GM19468 (cell line): Measurements from ENCODE around the gene OR1J2.
"Not testable (repeated sequence)": the region's sequence is repeated elsewhere in the genome, so short reads cannot be mapped to it uniquely, and the experiment has no call there.

Source experiments
- ATAC-seq: cut with Tn5 transposase; IDR thresholded peaks from one replicate; pipeline ENCODE4 v1.9.1; 2021; ENCODE audit warnings: mild to moderate bottlenecking, moderate library complexity, moderate number of reproducible peaks; ENCODE audit not compliant: unreplicated experiment; ENCODE audit errors: extremely low read depth

OR1J2 gene, protein sequence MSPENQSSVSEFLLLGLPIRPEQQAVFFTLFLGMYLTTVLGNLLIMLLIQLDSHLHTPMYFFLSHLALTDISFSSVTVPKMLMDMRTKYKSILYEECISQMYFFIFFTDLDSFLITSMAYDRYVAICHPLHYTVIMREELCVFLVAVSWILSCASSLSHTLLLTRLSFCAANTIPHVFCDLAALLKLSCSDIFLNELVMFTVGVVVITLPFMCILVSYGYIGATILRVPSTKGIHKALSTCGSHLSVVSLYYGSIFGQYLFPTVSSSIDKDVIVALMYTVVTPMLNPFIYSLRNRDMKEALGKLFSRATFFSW

DNA sequence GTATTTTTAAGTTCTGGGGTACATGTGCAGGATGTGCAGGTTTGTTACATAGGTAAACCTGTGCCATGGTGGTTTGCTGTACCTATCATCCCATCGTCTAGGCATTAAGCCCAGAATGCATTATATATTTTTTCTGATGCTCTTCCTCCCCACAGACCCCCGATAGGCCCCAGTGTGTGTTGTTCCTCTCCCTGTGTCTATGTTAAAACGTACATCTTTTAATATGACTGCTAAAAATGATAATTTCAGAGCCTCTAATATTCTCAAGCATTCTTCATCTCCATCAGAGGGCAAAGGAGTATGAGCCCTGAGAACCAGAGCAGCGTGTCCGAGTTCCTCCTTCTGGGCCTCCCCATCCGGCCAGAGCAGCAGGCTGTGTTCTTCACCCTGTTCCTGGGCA is at the start of gene OR1J2:
OR1J2 (plus strand) TSS at position 301 of the 400 bp plus-strand sequence; CDS start at position 301, 0 bp downstream.
- ATAC-seq = no peak

DNA sequence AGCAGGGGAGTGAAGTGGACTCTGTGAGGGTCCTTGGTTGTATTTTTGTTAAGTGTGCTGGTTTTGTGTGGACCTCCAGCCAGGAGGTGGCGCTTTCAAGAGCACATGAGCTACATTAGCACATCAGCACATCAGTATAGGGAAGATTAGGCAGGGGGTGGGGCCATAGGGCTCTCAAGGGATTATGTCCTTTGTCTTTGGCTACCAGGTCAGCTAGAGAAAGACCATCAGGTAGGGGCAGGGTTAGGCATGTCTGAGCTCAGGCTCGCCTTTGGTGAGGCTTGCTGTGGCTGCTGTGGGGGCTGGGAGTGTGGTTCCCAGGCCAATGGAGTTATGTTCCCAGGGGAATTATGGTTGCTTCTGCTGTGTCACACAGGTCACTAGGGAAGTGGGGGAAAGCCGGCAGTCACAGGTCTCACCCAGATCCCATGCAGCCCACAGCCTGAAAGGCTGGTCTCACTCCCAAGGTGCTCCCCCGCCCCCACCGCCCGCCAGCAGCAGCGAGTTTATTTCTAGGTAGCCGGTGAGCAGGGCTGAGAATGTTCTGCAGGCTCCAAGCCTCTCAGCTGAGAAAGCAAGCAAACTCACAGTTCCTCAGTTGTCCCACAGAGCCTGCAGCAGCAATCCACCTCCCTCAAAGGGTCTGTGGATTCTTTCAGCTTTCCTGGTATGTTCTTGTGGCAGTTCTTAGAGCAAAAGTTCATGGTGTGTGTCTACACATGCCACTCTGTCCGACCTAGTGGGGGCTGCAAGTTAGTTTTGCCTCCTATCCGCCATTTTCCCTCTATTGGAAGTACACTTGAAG is 46.6 kb upstream of the OR1J2 start:
- ATAC-seq = no peak

DNA sequence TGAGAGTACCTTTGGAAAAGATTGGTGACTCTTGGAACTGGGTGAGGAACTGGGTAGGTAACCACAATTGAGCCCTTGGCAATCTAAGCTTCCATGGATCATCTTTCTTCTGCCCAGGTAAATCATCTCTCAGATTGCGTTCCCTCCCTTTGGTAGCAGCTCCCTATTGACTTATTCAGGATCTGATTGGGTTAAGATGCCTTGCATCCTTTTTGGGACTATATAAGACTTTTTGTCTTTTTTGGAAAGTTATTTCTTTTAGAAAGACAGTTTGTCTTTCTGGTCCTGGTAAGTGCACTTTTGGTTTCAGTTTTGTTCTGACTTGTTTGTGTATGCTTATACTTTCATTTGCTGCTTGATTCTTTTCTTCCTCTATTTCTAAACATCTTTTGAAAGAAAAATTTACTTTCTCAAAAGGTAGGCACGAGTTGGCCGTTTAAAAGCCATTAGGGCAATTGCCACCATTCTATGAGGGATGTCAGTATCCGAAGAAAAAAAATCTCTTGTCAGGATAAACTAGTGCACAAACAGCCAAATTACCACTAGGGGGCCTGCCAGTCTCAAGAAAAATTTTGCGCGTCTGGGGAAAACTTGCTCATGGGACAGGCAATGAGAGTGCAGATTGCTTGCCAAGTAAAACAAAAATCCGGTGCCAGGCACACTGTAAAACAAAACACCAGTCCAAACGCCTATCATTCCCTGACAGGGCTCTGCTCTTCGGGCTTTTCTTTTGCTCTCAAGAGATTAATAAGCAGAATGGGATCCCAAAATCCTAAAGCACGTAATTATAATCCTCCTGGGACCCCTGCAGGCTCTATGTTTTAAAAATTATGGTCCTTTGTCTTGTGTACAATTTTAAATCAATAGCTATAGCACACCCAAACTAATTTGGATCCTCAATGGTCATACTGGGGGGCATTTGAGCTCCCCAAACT is 45.7 kb upstream of the OR1J2 start:
- ATAC-seq = no peak

DNA sequence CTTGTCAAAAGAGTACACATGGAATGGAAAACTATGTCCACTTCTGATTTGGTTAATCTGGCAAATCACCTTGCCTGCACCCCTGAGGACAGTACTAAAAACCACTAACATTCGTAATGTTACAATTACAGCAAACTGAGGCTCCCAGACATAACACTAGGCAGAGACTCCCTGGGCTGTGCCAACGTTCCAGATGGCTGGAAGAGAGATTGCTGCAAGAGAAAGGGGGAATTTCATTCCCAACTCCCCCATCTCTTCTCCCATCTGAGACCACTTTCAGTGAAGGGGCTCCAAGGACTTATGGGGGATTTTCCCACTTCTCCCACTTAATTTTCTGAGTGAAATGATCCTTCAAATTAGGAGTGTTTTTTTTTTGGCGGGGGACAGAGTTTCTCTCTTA is 44.1 kb upstream of the OR1J2 start:
- ATAC-seq = no peak

DNA sequence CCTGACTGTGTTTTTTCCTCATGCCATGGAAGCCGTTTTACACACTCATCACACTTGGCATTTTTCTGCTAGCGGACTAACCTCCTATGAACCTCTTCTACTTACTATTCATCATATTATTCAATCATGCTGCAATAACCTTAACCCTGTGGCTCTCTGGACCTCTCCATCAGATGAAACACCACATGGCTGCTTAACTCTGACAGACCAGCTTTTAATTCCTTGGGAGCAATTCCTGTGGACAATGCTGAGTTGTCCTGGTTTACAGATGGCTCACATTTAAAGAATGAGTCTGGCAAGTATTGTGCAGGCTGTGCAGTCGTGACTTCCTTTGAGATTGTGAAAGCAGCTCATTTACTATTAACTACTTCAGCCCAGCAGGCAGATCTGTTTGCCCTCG is 41.9 kb upstream of the OR1J2 start:
- no peak for ATAC-seq

DNA sequence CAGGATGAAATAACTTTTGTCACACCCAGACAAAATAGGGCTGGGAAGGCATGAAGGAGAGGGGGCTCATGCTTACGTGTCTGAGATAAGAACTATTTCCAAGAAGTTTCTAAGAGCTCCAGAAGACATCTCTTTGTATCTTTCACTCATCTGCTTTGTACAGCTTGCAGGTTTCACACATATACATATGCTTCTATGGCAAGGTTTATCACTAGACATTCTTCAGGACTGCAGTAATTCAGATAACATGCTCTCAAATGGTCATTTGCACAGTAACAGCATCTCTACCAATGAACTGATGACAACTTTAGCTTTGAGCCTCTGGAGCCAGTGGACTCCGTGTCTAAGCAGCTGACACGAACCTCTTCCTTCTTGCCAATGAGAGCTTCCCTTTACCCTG is 36.0 kb upstream of the OR1J2 start:
- ATAC-seq = no peak

DNA sequence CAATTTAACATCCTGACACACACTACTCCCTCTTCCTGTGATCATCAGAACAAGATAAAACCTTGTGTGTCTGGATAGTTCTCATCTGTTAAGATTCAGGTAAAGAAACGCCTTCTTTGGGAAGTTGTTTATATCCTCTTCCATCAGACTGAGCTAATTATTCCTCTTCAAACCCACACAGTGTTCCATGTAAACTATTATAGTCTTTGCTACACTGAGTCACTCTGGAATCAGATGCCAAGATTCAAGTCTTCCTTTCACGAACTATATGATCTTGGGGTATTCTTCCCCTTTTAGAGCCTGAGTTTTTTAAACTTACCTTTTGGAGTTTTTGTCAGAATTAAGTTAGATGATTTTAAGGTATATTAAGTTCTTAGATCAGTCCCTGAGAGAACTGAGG is 34.9 kb upstream of the OR1J2 start:
- no peak for ATAC-seq

DNA sequence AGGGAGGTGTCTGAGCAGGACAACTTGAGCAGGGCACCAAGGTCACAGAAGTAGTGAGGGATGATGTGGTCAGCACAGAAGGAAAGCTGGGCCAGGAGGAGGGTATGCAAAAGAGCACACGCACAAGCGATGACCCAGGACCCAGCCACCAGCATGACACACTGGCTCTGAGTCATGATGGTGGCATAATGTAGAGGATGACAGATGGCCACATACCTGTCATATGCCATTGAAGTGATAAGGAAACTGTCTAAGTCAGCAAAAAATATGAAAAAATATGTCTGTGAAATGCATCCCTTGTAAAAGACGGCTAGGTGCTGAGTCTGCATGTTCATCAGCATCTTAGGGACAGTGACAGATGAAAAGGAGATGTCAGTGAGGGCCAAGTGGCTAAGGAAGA is 33.3 kb upstream of the OR1J2 start:
- ATAC-seq = no peak

DNA sequence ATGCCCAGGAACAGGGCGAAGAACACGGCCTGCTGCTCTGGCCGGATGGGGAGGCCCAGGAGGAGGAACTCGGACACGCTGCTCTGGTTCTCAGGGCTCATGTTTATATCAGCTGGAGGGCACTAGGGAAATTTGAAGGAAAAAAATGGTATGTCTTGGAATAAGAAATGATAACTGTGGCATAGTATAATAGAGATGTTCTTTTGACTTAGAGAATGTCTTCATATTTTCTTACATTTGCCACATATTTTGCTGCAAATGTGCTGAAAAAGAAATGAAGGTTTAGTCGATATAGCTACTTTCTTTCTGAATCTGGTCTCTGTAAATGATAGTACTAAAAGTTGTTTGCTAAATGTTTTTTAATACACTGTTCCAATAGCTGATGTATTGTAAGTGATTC is 32.8 kb upstream of the OR1J2 start, which contains the start of gene OR1J1:
OR1J1 (minus strand) TSS at position 101 of the 400 bp plus-strand sequence; CDS start at position 101, 0 bp downstream.
- no peak for ATAC-seq

DNA sequence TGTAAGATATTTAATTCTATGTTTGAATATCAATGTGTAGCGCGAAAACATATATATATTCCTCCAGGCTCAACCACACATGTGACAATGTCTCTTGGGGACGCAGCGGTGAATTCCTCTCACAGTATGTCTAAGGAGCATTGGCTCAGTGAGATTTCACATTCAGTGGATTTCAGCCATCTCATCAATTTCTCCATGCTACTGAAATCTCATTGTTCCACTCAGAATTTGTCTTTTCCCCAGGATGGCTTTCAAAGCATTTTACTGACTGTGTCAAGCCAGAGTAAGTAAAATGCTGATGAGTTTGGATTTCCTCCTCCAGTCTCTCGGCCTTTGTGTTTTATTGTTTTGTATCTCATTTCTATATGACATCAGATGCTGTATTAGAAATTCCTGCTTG is 31.5 kb upstream of the OR1J2 start:
- ATAC-seq = no peak

DNA sequence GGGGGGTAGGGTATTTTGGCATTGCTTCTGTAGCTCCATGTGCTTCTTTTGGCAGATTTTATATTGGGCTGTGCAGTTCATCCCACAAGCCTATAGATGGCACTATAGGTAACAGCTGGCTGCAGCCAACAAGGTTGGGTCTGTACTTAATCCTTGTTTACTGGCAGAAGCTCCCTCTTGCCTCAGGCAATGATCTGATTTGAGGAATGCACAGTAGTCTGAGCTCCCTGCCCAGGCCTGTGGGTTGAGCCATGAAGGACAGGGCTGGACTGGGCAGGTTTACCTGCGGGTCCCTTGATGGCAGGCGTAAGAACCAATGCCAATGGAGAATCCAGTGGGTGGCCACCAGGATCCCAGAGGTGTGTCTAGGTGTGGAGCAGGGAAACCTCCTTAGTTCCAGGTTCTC is 11.7 kb upstream of the OR1J2 start:
- no peak for ATAC-seq

DNA sequence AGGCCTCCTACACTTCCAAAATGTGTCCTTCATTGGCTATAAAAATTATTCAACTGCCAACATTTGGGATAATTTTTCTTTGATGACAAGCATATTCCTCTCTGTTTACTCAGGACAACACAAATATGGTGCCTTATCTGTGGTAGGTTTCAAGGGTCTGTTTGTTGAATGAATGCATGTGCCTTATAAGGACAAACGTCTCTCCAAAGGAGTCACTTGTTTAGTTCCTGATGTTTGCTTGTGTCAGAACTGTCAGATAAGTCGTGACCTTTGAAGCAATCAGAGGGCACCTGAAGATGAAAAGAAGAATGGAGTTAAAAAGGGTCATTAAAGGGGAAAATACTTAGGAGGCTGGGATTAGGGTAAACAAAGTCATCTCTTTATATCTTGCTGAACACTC is 3.6 kb upstream of the OR1J2 start:
- no peak for ATAC-seq

DNA sequence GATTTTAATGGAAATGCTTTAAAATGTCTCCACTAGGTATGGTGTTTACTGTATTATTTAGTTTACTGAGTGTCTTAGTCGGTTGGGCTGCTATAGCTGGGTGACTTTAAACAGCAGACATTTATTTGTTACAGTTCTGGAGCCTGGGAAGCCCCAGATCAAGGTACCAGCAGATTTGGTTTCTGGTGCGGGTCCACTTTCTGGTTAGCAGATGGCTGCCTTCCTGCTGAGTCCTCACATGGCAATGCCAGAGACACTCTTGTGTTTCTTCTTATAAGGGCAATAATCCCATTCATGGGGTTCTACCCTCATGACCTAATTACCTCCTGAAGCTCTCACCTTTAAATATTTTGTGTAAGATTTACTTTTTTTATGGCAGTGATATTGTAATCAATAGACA is 7.6 kb downstream of the OR1J2 start:
- ATAC-seq = no peak

DNA sequence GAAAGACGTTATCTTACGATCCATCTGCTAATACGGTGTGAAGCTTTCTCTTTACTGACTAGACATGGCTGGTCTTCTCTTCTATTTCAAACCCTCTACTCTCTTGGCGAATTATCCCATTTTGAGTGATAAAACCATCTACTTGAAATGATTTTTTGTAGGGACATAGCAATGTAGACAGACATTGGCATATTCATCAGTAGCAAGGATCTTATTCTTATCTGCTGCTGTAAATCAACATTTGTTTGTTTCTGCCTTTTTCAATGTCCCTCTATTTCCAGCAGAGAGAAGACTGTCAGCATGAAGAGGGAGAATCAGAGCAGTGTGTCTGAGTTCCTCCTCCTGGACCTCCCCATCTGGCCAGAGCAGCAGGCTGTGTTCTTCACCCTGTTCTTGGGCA is 8.2 kb downstream of the OR1J2 start, which contains the start of gene OR1J4:
OR1J4 (plus strand) TSS at position 301 of the 400 bp plus-strand sequence; CDS start at position 301, 0 bp downstream.
- ATAC-seq = no peak

DNA sequence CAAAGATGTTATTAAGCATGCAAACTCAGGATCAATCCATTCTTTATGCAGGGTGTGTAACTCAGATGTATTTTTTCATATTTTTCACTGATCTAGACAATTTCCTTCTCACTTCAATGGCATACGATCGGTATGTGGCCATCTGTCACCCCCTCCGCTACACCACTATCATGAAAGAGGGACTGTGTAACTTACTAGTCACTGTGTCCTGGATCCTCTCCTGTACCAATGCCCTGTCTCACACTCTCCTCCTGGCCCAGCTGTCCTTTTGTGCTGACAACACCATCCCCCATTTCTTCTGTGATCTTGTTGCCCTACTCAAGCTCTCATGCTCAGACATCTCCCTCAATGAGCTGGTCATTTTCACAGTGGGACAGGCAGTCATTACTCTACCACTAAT is 8.8 kb downstream of the OR1J2 start:
- ATAC-seq = no peak

DNA sequence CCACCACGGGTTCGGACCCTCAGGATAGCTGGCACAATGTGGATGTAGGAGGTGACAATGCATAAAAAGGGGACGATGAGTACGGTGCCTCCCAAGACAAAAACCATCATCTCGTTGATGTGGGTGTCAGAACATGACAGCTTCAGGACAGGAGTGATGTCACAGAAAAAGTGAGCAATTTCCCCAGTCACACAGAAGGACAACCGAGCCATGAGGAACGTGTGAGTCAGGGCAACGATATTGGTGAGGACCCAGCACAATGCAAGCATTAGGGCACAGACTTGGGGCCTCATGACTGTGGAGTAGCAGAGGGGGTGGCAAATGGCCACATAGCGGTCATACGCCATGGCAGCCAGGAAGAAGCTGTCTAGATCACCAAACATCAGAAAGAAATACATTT is 16.0 kb downstream of the OR1J2 start:
- ATAC-seq = no peak

DNA sequence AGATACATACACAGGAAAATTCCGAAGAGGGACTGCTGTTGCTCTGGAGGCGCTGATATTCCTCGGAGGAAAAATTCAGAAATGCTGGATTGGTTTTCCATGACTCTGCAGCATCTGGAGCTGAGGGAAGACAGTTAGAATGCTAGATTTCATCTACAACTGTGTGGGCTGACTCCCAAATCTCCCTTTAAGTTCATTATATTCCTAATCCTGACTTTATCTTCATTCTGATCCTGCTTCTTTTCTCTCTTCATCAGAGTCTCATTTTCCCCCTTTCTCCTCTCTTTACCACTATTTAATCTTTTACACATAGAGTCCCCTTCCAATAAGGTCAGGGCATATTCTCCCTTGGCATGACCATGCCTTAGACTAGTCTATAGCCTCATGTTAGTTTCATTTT is 16.6 kb downstream of the OR1J2 start, which contains the start of gene OR1N1:
OR1N1 (minus strand) TSS at position 101 of the 400 bp plus-strand sequence; CDS start at position 101, 0 bp downstream.
- ATAC-seq = no peak

DNA sequence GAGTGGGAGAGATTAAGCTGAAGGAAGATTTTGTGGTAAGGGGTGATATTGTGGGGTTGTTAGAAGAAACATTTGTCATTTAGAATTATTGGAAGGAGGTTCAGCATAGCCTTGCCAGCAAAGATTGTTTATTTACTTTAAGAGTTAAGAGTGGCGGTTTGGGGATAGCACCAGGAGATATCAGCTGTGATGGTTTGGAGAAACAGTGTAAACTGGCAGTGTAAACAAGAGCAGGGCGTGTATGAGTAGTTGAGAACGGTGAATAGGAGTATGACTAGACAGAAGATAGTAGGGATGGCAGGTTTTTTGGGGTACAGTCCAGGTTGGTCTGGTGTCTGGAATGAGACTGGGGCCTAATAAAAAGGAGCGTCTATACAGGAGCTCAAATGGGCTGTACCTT is 20.6 kb downstream of the OR1J2 start:
- ATAC-seq = not testable (repeated sequence)

DNA sequence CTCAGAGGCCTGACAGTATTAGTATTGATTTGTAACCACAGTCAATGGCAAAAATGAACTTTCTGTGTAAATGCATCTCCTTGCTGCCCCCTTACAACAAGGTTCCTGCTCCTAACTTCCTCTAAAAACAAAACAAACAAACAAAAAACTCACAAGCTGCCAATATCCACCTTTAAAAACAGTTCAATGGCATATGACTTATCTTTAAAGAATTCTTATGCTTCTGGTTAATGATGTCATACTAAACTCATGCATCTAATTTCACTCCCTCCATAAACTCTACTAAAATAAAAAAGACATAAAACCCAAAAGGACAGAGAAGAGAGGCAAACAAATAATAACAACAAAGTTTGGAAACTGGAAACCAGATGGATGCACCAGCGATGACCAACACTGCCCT is 25.5 kb downstream of the OR1J2 start:
- no peak for ATAC-seq

DNA sequence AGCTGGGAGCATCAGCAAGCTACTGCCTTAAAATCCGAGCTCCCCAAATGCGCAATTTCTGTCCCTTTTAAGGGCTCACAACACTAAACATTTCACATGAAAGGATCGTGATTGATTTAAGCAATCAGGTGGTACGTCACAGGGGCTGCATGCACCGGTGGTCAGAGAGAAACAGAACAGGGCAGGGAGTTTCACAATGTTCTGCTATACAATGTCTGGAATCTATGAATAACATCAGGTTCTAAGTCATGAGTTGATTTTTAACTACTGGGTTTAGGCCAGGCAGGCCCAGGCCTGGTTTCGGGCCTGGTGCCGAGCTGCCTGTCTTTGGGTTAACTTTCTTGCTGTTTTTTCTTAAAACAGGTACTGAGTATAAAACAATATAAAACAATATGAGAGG is 26.5 kb downstream of the OR1J2 start:
- ATAC-seq = not testable (repeated sequence)
